K562 (cell line): ENCODE results near the gene TARS1. TPM values are rescaled to one million over a fixed set of nuclear protein-coding genes. Genes with fewer than 3 reads are reported as not detected.

ENCODE experiments used
- ATAC-seq: fragments of 200-7000 bp; cut with Tn5 transposase; 3 replicates; pipeline ENCODE4 v1.9.1; 2020; ENCODE audit warnings: moderate library complexity
- BruUV-seq: library from RNA; stranded (reverse); fragments of 400-500 nt; replicated peaks from 2 replicates; lab custom pipeline; 2021; lab: Mats Ljungman, UMichigan
- CTCF ChIA-PET: fragments of 300-600 bp; formaldehyde crosslinking; extraction: SDS; loops from one replicate; lab custom pipeline; 2021; ENCODE audit warnings: low intra/inter-chr PET ratio; lab: Yijun Ruan, JAX
- POLR2A ChIA-PET: fragments of 300-600, 350-650 bp; sonication (Branson Sonifier 250); formaldehyde crosslinking; extraction: SDS; loops from one replicate; lab custom pipeline; 2021; ENCODE audit warnings: antibody characterized with exemption, inconsistent platforms; lab: Yijun Ruan, JAX
- DNase-seq, 4 experiments: peaks; one replicate each; pipeline versions ENCODE4 v3.0.0 to v3.0.0-alpha.2; 2011 to 2018; ENCODE audit warnings: low spot score in 3 of 4, mixed read lengths in 3 of 4; ENCODE audit errors: extremely low read depth in 1 of 4
- FAIRE-seq: peaks from 2 replicates; lab custom pipeline; 2011; peaks lifted over from hg19 to GRCh38; lab: Jason Lieb, UNC
- H2AFZ ChIP-seq: 2 replicates; pipeline ENCODE4 v1.6.0; 2011; ENCODE audit warnings: low read depth, low read length, control low read depth, inconsistent platforms
- H3K27ac ChIP-seq: fragments of 200-600 bp; 3 replicates; pipeline ENCODE4 v1.8.0; 2011; ENCODE audit warnings: low read depth, mild to moderate bottlenecking, control low read depth, inconsistent platforms, low read length, moderate library complexity, mixed read lengths; ENCODE audit errors: extremely low read depth
- H3K27me3 ChIP-seq, 2 experiments: fragments of 300-600 bp in 1 of 2; 2 replicates in 1 of 2; 3 replicates in 1 of 2; pipeline versions ENCODE4 v1.6.0 to v1.8.0; 2011; ENCODE audit warnings: inconsistent platforms in 2 of 2, low read length in 2 of 2, mild to moderate bottlenecking in 1 of 2, mixed read lengths in 1 of 2, moderate library complexity in 1 of 2; ENCODE audit not compliant: control insufficient read depth in 2 of 2, insufficient read depth in 2 of 2
- H3K36me3 ChIP-seq: fragments of 300-600 bp; 3 replicates; pipeline ENCODE4 v1.8.0; 2011; ENCODE audit warnings: mild to moderate bottlenecking, low read length, inconsistent platforms; ENCODE audit not compliant: control insufficient read depth, insufficient read depth
- H3K4me1 ChIP-seq, 2 experiments: fragments of 200-600 bp in 1 of 2; replicated peaks in 1 of 2; 2 replicates in 1 of 2; 3 replicates in 1 of 2; pipeline versions ENCODE4 v1.5.1 to v1.8.0; 2011; ENCODE audit warnings: inconsistent platforms in 2 of 2, low read length in 2 of 2, mild to moderate bottlenecking in 1 of 2, mixed read lengths in 1 of 2, moderate library complexity in 1 of 2; ENCODE audit not compliant: control insufficient read depth in 2 of 2, insufficient read depth in 2 of 2
- H3K4me2 ChIP-seq: 2 replicates; pipeline ENCODE4 v1.6.1; 2011; ENCODE audit warnings: low read length, control low read depth, inconsistent platforms, mixed read lengths; ENCODE audit not compliant: insufficient read depth
- H3K4me3 ChIP-seq: fragments of 200-600 bp; sonication (generic), shearing (Covaris generic); 2 replicates; pipeline ENCODE4 v1.5.1; 2016; ENCODE audit warnings: control low read depth, inconsistent platforms
- H3K79me2 ChIP-seq: fragments of 200-600 bp; 3 replicates; pipeline ENCODE4 v1.8.0; 2011; ENCODE audit warnings: low read length, inconsistent platforms; ENCODE audit not compliant: control insufficient read depth, insufficient read depth
- H3K9ac ChIP-seq, 2 experiments: 2 replicates each; pipeline versions ENCODE4 v1.6.0 to v1.6.1; 2011; ENCODE audit warnings: low read depth in 2 of 2, low read length in 2 of 2, control low read depth in 1 of 2, inconsistent platforms in 1 of 2, mild to moderate bottlenecking in 1 of 2, mixed read lengths in 1 of 2; ENCODE audit not compliant: insufficient read depth in 1 of 2
- H3K9me1 ChIP-seq: one replicate; pipeline ENCODE4 v1.6.0; 2011; ENCODE audit warnings: inconsistent platforms, mild to moderate bottlenecking, low read length, moderate library complexity; ENCODE audit not compliant: control insufficient read depth, insufficient read depth
- H3K9me3 ChIP-seq: replicated peaks from 2 replicates; pipeline ENCODE4 v1.5.1; 2011; ENCODE audit warnings: low read depth, low read length, inconsistent platforms; ENCODE audit not compliant: control insufficient read depth, insufficient read depth
- H4K20me1 ChIP-seq: replicated peaks from 2 replicates; pipeline ENCODE4 v1.6.1; 2011; ENCODE audit warnings: low read length, inconsistent platforms, mixed read lengths; ENCODE audit not compliant: control insufficient read depth, insufficient read depth
- CBX3 ChIP-seq, 2 experiments: IDR thresholded peaks; 1 replicate in 1 of 2; 2 replicates in 1 of 2; pipeline ENCODE4 v1.6.1; 2012; ENCODE audit warnings: inconsistent platforms in 2 of 2, low read length in 2 of 2, borderline replicate concordance in 1 of 2, control low read depth in 1 of 2
- ELF2 ChIP-seq: fragments of 250-450 bp; sonication (Bioruptor Pico); IDR thresholded peaks from 2 replicates; pipeline ENCODE4 v1.5.0; 2021; ENCODE audit warnings: mild to moderate bottlenecking
- IFI16 ChIP-seq: fragments of 250-450 bp; sonication (Bioruptor Pico); IDR thresholded peaks from 2 replicates; pipeline ENCODE4 v2.1.2; 2022; ENCODE audit warnings: mild to moderate bottlenecking, inconsistent platforms
- SRF ChIP-seq, 2 experiments: fragments of 250-450, 450-650 bp in 1 of 2; sonication (Bioruptor Pico) in 1 of 2; sonication (generic) in 1 of 2; formaldehyde crosslinking; IDR thresholded peaks; 2 replicates each; pipeline versions ENCODE4 v1.5.0 to v1.5.1; 2020 to 2022; ENCODE audit warnings: mild to moderate bottlenecking in 1 of 2, missing genetic modification reagents in 1 of 2
- ZNF140 ChIP-seq: fragments of 250-450 bp; sonication (Bioruptor Pico); IDR thresholded peaks from 2 replicates; pipeline ENCODE4 v1.8.0; 2021; ENCODE audit warnings: moderate library complexity, mild to moderate bottlenecking, inconsistent platforms
- ZNF354B ChIP-seq: fragments of 250-450 bp; sonication (Bioruptor Pico); IDR thresholded peaks from 2 replicates; pipeline ENCODE4 v1.4.0; 2020
- WGBS: fragments of 100-300 bp; shearing (Covaris generic); methylation state at CpG from one replicate; pipeline ENCODE4 v1.1.6; 2016; ENCODE audit warnings: low coverage, mixed read lengths; ENCODE audit not compliant: insufficient coverage; ENCODE audit errors: missing lambda C conversion rate; 5-methylcytosine and 5-hydroxymethylcytosine counted together
- in situ Hi-C: fragments of 300-500 bp; cut with MboI; formaldehyde crosslinking; loops from 4 replicates; pipeline ENCODE4 v1.15.0; 2018; ENCODE audit warnings: inconsistent platforms, mixed read lengths
- intact Hi-C: fragments of 100-400 bp; cut with micrococcal nuclease; formaldehyde crosslinking; loops from 2 replicates; pipeline ENCODE4 v1.14.2; 2022
- polyA plus RNA-seq, 8 experiments: library from polyadenylated mRNA; depleted of rRNA in 4 of 8; stranded (reverse) in 5 of 8; unstranded in 3 of 8; fragments of >200 nt; fragmentation: Nextera tagmentation in 2 of 8; fragmentation: Illumina TruSeq in 1 of 8; extraction: Ambion mirVana in 2 of 8; extraction: Trizol in 1 of 8; gene quantifications; 2 replicates each; pipeline versions ENCODE4 v1.2.1 to v1.2.3, GENCODE V29; 2011 to 2014; ENCODE audit warnings: inconsistent platforms in 1 of 8, missing spikeins in 1 of 8
- total RNA-seq, 7 experiments: library from RNA; depleted of rRNA in 6 of 7; stranded (reverse); fragments of >200 nt in 6 of 7; fragmentation: Illumina TruSeq in 2 of 7; extraction: Trizol in 2 of 7; gene quantifications; 2 replicates each; pipeline versions ENCODE4 v1.2.1 to v1.2.3, GENCODE V29; 2011 to 2021; ENCODE audit warnings: low replicate concordance in 1 of 7
- TF ChIP-seq, protein P1 (sequence below): fragments of 250-450 bp; sonication (Bioruptor Pico); IDR thresholded peaks from 2 replicates; pipeline ENCODE4 v1.8.0; 2022; ENCODE audit warnings: inconsistent platforms, mild to moderate bottlenecking, moderate library complexity, borderline replicate concordance

Gene TARS1
- total and polyA plus RNA-seq, 9 of the 15 experiments (the other 6 are each of a cell fraction or from before 2014, with no cell fraction given), result 263 to 518 (median 439) TPM

DNA sequence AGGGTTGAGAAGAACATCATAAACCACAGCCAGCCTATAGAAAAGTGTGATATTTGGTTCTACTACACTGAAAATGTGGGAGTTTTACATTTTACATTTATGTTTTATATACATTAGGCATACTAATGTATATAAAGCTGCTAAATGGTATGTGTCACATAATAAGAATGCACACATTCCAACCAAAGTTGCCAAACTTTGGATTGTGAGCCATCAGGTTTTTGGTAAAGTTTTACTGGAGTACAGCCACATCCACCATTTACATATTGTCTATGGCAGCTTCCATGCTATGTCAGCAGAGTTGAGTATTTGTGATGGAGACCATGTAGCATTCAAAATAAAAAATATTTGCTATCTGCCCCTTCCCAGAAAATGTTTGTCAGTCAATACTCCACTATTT lies 23.1 kb upstream of the TARS1 start (continued):
- TF ChIP-seq CBX3 (IDR thresholded peaks at IDR 0.05; ENCODE audit: borderline replicate concordance in 1 of 2, low read length in 2 of 2) (no peak), ZNF140 (no peak)
- TF ChIP-seq, protein P1, sequence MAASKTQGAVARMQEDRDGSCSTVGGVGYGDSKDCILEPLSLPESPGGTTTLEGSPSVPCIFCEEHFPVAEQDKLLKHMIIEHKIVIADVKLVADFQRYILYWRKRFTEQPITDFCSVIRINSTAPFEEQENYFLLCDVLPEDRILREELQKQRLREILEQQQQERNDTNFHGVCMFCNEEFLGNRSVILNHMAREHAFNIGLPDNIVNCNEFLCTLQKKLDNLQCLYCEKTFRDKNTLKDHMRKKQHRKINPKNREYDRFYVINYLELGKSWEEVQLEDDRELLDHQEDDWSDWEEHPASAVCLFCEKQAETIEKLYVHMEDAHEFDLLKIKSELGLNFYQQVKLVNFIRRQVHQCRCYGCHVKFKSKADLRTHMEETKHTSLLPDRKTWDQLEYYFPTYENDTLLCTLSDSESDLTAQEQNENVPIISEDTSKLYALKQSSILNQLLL (CRISPR knock-in tag), result no peak
- TF ChIP-seq, all 486 proteins: peak for 0

DNA sequence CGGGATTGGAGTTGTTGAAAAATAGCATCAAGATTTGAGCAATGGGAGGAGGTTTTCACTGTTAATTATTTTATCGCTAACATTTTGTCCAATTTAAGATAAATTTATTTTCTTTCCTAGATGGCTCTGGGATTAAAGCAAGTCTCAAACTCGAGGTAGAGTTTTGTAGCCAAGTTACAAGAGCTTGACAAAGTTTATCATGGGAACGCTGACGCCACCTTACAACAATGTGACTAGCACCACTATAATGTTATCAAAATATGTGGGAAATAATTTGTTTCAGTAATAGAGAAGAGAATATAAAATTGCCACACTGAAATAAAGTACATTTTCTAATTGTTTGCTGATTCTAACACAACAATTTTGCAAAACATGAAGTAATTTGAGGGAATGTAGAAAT lies 19.8 kb upstream of the TARS1 start:
- no peak overlapping the region for H2AFZ ChIP-seq
- in situ Hi-C loops, result no loop called here
- H3K4me2 ChIP-seq, result no peak overlapping the region
- no peak overlapping the region for H3K27ac ChIP-seq
- no peaks in the 10 kb centered on the region for H3K4me1 ChIP-seq
- H3K9me3 ChIP-seq, result no peaks in the 10 kb centered on the region
- peaks cover 0 to 3% of the 10 kb centered on the region in 2 experiments; a peak in 2 of 5 replicates for H3K27me3 ChIP-seq
- H3K9me1 ChIP-seq, result no peaks in the 10 kb centered on the region
- CTCF ChIA-PET, result no interaction called here
- no TSS peak for BruUV-seq
- no peak for TF ChIP-seq IFI16 (CRISPR knock-in tag)
- no peak for TF ChIP-seq SRF (CRISPR knock-in tag; IDR thresholded peaks at IDR 0.05)
- TF ChIP-seq ELF2 (CRISPR knock-in tag), result no peak
- TF ChIP-seq ZNF354B (CRISPR knock-in tag), result no peak
- H4K20me1 ChIP-seq, result no peaks in the 10 kb centered on the region
- no peak overlapping the region for H3K9ac ChIP-seq
- no peaks in the 10 kb centered on the region for H3K36me3 ChIP-seq
- no peaks in the 10 kb centered on the region for H3K79me2 ChIP-seq
- H3K4me3 ChIP-seq, result no peak overlapping the region
- ATAC-seq, result no peak
- DNase-seq, result no peak
- WGBS, result 3% methylated on average over 5 of the region's 5 CpGs
- POLR2A ChIA-PET, result interaction anchor here (1.3 kb wide), 1 partner anchor 10 kb away, joined by 6 read pairs; no protein-coding TSS in a partner anchor
- intact Hi-C loops, result loop anchor here (5.0 kb wide), 1 partner anchor 714 kb away; no protein-coding TSS in a partner anchor
- FAIRE-seq, result peak; percentile 11
